GM19099 (cell line): Measurements from ENCODE around the gene FRZB.

Experiments
- POLR2A ChIP-seq: IDR thresholded peaks from 3 replicates; pipeline ENCODE4 v1.6.1; 2011; ENCODE audit warnings: low read depth; ENCODE audit not compliant: insufficient read length; ENCODE audit errors: extremely low read depth

FRZB gene

DNA sequence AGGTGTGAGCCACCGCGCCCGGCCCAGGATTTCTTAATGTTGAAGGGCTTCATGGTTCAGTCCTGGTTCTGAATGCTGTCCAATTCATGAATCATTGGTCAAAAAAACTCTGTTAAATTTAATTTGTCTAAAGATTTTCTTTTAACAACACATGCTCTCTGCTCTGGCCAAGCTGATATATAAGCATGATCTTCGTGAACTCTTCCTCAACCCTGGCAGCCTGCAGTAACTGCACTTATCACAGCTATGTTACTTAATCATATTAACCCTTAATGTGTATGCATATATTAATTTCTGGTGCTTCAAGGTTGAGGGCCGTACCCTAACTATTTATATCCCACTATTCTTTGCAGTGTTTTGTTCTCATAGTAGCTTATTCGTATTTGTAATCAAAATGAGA, 29.4 kb upstream of the FRZB start:
- no peak for TF ChIP-seq POLR2A

DNA sequence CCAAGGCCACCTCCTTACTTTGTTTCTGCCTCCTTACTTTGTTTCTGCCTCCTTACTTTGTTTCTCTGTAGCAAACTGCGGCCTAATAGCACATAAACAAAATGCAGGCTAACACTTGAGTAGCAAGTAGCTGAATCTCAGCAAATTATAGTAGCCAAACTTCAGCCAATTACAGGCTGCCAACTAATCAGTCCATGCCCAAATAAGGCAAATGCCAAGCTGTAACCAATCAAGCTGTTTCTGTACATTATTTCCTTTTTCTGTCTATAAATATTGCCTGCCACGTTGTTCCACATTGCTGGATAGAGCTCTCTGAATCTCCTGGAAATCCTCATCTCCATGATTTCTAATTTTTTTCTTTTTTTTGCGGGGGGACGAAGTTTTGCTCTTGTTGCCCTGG, 28.7 kb upstream of the FRZB start:
- no peak for TF ChIP-seq POLR2A

- TF ChIP-seq POLR2A: no peak
Observed at GRCh38 chr2:182894174-182894573, 27.7 kb upstream of the FRZB start.

GRCh38 chr2:182893666-182894065, 27.2 kb upstream of the FRZB start:
- no peak for TF ChIP-seq POLR2A

- TF ChIP-seq POLR2A: no peak
Observed at GRCh38 chr2:182891611-182892010, 25.2 kb upstream of the FRZB start.

DNA sequence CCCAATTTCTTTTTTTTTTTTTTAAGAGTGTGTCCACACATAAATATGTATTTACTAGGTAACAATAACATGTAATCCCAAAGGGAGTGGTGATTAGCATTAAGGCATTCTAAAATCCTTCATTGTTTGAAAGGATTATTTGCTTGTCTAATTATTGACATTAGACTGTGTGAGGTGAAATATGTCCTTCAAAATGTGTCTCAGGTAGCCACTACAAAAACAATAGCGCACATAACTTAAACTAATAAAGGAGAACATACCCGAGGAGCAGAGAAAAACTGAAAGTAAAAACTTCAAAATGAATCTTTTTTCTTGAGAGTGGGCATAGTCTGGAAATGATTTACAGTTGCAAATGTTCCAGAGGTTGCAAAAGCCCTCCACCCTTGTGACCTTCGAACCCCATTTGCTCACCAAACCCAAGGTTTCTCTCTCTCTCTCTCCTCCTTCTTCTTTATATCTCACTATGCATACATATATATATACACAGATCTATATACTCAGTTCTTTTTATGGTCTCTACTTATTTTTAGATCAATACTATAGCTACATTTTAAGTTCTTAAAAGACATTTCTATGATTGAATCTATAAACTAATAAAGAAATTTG, 24.4 kb upstream of the FRZB start:
- TF ChIP-seq POLR2A: no peak

DNA sequence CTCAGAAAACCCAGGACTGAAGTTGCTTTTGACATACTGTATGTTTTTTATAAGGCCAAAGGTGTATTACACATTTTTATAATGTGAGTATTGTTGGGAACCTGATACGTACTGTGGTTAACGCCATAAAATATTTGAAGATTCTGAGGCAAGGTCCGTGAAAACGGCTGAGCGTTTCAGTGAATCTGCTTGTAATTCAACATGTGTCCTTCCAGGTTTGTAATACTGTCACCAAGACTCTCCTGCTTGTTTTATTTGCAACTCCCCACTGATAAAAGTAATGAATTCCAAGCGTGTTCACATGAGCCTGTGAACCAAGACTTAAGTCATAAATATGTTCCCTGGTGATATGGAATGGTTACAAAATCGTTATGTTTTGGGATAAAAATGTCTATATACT, 23.9 kb upstream of the FRZB start:
- no peak for TF ChIP-seq POLR2A

- no peak for TF ChIP-seq POLR2A
Observed at GRCh38 chr2:182887753-182888415, 21.4 kb upstream of the FRZB start.

- no peak for TF ChIP-seq POLR2A
Observed at GRCh38 chr2:182887093-182887492, 20.7 kb upstream of the FRZB start.

- TF ChIP-seq POLR2A: no peak
Observed at GRCh38 chr2:182885771-182886170, 19.3 kb upstream of the FRZB start.

DNA sequence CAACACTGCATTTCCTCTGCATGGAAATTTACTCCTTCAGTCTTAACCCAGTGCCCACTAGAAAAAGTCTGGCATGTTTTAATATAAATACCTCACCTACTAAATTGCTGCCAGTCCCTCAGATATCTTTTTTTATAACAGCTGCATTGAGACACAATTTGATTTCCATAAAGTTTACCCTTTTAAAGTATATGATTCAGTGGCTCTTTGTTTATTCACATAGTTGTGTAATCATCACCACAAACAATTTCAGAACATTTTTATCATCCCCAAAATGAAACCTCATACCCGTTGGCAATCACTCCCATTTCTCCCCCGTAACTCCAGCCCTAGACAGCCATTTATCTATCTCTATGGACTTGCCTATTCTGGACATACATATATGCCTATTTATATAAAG, 17.0 kb upstream of the FRZB start:
- no peak for TF ChIP-seq POLR2A

- no peak for TF ChIP-seq POLR2A
Observed at GRCh38 chr2:182870227-182870626, 3.8 kb upstream of the FRZB start.

DNA sequence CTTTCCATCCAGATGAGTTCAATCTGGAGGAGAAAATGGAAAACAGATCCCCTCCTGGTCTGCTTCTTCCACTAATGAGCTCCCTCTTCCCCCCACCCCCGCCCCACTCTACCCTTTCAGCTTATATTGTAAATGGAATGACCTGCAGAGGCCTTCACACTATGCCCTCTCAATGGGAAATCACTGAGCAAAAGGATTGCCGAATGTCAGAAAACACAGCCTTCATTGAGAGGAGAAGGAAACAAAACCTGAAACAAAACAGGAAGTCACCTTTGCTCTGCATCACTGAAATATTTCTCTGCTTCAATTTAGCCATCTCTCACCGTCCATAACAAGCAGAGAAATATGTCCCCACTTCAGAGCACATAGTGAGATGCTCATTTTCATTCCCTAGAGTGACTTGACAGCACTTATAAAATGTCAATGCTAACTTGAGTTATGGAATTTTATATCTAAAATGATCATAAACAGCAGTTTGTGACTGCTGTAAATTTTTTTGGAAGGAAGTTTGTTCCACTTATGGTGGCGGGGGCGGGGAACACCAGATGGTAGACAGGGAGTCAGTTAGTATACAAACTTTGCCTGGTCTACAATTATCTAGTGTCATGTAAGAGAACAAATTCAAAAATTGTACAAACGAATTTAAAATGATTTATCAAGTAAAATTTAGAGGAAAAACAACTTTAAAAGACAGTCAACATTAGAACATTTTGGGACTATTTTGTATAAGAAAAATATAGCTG, 1.8 kb upstream of the FRZB start:
- TF ChIP-seq POLR2A: no peak

DNA sequence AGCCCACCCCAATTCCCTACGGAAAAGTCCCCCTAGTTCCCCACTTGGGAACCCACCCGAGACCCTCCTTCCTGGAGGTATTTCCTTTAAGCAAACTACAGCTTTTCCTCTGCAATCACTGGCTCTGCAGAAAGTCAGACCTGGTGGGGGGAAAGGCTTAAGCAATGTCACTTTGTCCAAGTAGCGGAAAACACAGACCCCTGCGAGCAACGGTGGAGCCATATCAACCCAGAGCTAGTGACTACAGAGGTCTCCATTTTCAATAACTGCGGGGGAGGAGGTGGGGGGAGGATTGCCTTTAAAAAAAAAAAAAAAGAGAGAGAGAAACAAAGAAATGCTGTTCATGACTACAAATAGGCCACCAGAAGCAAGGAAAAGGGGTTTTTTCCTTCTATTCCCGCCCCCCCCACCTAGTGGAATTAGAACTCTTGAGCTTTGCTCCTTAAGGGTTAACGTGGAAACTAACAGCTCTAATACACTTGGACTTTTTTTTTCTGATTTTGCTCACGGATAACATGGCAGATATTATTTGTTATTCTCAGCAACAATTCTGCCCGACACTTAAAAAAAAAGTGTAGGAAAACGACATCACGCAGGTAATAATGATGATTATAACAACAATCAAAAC, 1.1 kb upstream of the FRZB start:
- TF ChIP-seq POLR2A: no peak

GRCh38 chr2:182866095-182866460, 359 bp downstream of the FRZB start:
- no peak for TF ChIP-seq POLR2A
